ENCODE results near the gene KIF18B. TPM values are rescaled to one million over a fixed set of nuclear protein-coding genes. Genes with fewer than 3 reads are reported as not detected.

Gene KIF18B
- total RNA-seq, 2 experiments from 2014 or later, result 42.2 to 126 TPM

DNA sequence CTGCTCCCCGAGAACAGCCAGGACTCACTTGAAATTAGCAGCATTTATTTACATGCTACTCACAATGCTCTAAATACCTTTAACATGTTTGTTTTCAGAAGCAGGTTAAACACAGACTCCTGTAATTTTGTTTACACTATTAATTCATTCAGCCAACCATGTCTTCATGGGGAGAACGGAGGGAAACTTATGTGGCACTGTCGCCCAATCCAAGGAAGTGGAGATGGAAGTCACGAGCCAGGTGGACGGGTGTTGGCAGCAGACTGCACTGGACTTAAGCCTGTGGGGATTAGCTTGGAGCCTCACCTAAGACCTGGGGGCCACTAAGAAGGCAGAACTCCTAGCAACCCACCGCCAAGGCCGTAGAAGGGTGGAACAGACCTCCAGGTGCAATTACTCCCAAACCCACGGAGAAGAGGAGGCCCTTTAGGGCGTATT is 23.4 kb downstream of the KIF18B start:
- Histone ChIP-seq H3K27ac (ENCODE audit: low read depth, low read length, poor library complexity, severe bottlenecking) (no peak overlapping the region), H3K4me1 (ENCODE audit: insufficient read depth, low read length, poor library complexity, severe bottlenecking) (peaks cover 23% of the 10 kb centered on the region), H2AFZ (ENCODE audit: low read length) (no peak overlapping the region), H3K4me2 (ENCODE audit: low read length) (no peak overlapping the region), H3K9me3 (ENCODE audit: low read length) (no peaks in the 10 kb centered on the region), H4K20me1 (ENCODE audit: insufficient read depth, low read length) (no peaks in the 10 kb centered on the region), H3K79me2 (ENCODE audit: insufficient read depth, low read depth, low read length) (no peaks in the 10 kb centered on the region), H3K9me2 (ENCODE audit: insufficient read depth, low read length) (no peaks in the 10 kb centered on the region), H3K36me3 (ENCODE audit: insufficient read depth, low read length) (peaks cover 37% of the 10 kb centered on the region), H3K4me3 (ENCODE audit: low read depth, low read length, poor library complexity, severe bottlenecking) (no peak overlapping the region)
- TF ChIP-seq, protein P1, sequence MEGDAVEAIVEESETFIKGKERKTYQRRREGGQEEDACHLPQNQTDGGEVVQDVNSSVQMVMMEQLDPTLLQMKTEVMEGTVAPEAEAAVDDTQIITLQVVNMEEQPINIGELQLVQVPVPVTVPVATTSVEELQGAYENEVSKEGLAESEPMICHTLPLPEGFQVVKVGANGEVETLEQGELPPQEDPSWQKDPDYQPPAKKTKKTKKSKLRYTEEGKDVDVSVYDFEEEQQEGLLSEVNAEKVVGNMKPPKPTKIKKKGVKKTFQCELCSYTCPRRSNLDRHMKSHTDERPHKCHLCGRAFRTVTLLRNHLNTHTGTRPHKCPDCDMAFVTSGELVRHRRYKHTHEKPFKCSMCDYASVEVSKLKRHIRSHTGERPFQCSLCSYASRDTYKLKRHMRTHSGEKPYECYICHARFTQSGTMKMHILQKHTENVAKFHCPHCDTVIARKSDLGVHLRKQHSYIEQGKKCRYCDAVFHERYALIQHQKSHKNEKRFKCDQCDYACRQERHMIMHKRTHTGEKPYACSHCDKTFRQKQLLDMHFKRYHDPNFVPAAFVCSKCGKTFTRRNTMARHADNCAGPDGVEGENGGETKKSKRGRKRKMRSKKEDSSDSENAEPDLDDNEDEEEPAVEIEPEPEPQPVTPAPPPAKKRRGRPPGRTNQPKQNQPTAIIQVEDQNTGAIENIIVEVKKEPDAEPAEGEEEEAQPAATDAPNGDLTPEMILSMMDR (conservative IDR thresholded peaks at IDR 0.05; ENCODE audit: low read length), result no peak
- no peak for TF ChIP-seq EZH2phosphoT487 (IDR thresholded peaks at IDR 0.05; ENCODE audit: borderline replicate concordance, low read depth, low read length)
- no peak for DNase-seq (ENCODE audit: low spot score)
- no TSS peak for BruUV-seq (replicated peaks)
- POLR2A ChIA-PET, result no interaction called here
- CTCF ChIA-PET (ENCODE audit: unreplicated experiment), result no interaction called here
- intact Hi-C loops (cut with micrococcal nuclease; ENCODE audit: unreplicated experiment), result no loop called here

DNA sequence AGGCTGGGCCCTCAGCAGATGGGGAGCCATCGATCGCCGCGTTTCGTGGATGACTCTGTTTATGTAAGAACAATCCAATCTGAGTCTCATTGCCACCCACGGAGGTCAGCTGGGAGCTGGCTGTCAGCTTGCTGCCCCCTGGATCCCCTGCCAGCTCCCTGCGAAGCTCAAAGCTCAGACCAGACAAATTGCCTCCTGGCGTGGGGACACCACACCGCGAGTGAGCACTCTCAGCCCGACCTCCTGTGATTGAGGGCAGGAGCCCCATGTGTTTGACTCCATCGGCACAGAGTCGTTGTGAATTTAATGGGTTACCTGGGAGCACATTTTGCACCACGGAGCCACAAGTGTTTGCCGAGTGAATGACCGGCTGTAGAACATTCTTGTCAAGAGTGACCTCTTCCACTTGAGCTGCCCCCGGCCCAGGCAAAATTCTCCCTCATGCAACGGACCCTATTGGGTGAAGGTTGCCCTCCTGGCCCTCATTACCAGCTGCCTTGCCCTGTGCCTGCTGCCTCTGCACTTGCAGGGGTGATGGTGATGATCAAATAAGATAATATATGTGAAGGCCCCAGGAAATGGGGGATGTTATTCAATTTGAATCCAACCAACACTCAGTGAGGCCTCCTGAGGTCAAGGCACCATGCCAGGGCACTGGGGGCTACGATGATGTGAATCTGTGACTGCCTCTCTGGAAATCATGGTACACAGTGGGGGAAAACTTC is 24.7 kb downstream of the KIF18B start:
- POLR2A ChIA-PET, result no interaction called here
- TF ChIP-seq, protein P1 (conservative IDR thresholded peaks at IDR 0.05; ENCODE audit: low read length), result no peak
- TF ChIP-seq EZH2phosphoT487 (IDR thresholded peaks at IDR 0.05; ENCODE audit: borderline replicate concordance, low read depth, low read length), result no peak
- DNase-seq (ENCODE audit: low spot score), result no peak
- Histone ChIP-seq H2AFZ (ENCODE audit: low read length) (no peak overlapping the region), H3K27ac (ENCODE audit: low read depth, low read length, poor library complexity, severe bottlenecking) (no peak overlapping the region), H3K4me2 (ENCODE audit: low read length) (no peak overlapping the region), H4K20me1 (ENCODE audit: insufficient read depth, low read length) (no peaks in the 10 kb centered on the region), H3K9me3 (ENCODE audit: low read length) (no peaks in the 10 kb centered on the region), H3K79me2 (ENCODE audit: insufficient read depth, low read depth, low read length) (no peaks in the 10 kb centered on the region), H3K4me3 (ENCODE audit: low read depth, low read length, poor library complexity, severe bottlenecking) (no peak overlapping the region), H3K9me2 (ENCODE audit: insufficient read depth, low read length) (no peaks in the 10 kb centered on the region), H3K36me3 (ENCODE audit: insufficient read depth, low read length) (peaks cover 25% of the 10 kb centered on the region), H3K4me1 (ENCODE audit: insufficient read depth, low read length, poor library complexity, severe bottlenecking) (peaks cover 23% of the 10 kb centered on the region)
- no TSS peak for BruUV-seq (replicated peaks)
- CTCF ChIA-PET (ENCODE audit: unreplicated experiment), result no interaction called here
- intact Hi-C loops (cut with micrococcal nuclease; ENCODE audit: unreplicated experiment), result no loop called here

DNA sequence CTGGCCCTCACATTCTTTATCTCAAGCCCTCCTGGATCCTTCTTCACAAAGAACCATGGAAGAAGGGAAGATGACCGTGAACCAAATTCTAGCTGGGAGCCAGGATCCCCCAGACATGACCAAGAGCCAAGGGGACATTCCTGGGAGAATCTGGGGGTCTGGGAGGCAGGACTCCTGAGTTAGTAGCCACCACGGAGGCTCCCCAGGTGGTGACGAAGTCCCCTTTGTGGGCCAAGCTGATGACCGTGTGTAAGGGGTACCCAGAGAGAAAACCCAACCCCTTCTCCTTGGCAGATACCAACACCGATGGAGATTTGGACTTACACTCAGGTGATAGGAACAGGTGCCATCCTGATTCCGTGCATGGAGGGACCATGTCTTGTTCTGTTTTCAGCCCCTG is 25.4 kb downstream of the KIF18B start:
- Histone ChIP-seq H4K20me1 (ENCODE audit: insufficient read depth, low read length) (no peaks in the 10 kb centered on the region), H3K36me3 (ENCODE audit: insufficient read depth, low read length) (peaks cover 17% of the 10 kb centered on the region), H3K27ac (ENCODE audit: low read depth, low read length, poor library complexity, severe bottlenecking) (no peak overlapping the region), H3K9me2 (ENCODE audit: insufficient read depth, low read length) (no peaks in the 10 kb centered on the region), H3K4me3 (ENCODE audit: low read depth, low read length, poor library complexity, severe bottlenecking) (no peak overlapping the region), H3K4me1 (ENCODE audit: insufficient read depth, low read length, poor library complexity, severe bottlenecking) (peaks cover 23% of the 10 kb centered on the region), H3K9me3 (ENCODE audit: low read length) (no peaks in the 10 kb centered on the region), H3K4me2 (ENCODE audit: low read length) (no peak overlapping the region), H2AFZ (ENCODE audit: low read length) (no peak overlapping the region), H3K79me2 (ENCODE audit: insufficient read depth, low read depth, low read length) (no peaks in the 10 kb centered on the region)
- TF ChIP-seq, protein P1 (conservative IDR thresholded peaks at IDR 0.05; ENCODE audit: low read length), result no peak
- no peak for TF ChIP-seq EZH2phosphoT487 (IDR thresholded peaks at IDR 0.05; ENCODE audit: borderline replicate concordance, low read depth, low read length)
- CTCF ChIA-PET (ENCODE audit: unreplicated experiment), result no interaction called here
- DNase-seq (ENCODE audit: low spot score), result no peak
- POLR2A ChIA-PET, result no interaction called here
- intact Hi-C loops (cut with micrococcal nuclease; ENCODE audit: unreplicated experiment), result no loop called here
- BruUV-seq (replicated peaks), result no TSS peak

Measured in OCI-LY7 (cell line).